Brain microvascular endothelial cell (primary cell): ENCODE data around the gene COPS4.

Experiments
- DNase-seq: peaks from one replicate; pipeline ENCODE4 v3.0.0-alpha.2; 2020
- H3K27ac ChIP-seq: fragments of 250-450 bp; sonication (Bioruptor Pico); 2 replicates; pipeline ENCODE4 v1.5.1; 2020; ENCODE audit warnings: mild to moderate bottlenecking, moderate library complexity
- H3K27me3 ChIP-seq: fragments of 250-450 bp; sonication (Bioruptor Pico); replicated peaks from 2 replicates; pipeline ENCODE4 v1.5.1; 2020; ENCODE audit warnings: mild to moderate bottlenecking
- H3K36me3 ChIP-seq: fragments of 250-450 bp; sonication (Bioruptor Pico); replicated peaks from 2 replicates; pipeline ENCODE4 v1.5.1; 2020; ENCODE audit warnings: mild to moderate bottlenecking
- H3K4me3 ChIP-seq: 2 replicates; pipeline ENCODE4 v1.5.1; 2011; ENCODE audit warnings: low read depth, mild to moderate bottlenecking, control low read depth, low read length, moderate library complexity
- in situ Hi-C: cut with HindIII; loops from 2 replicates; pipeline ENCODE4 v1.10.0; 2017; ENCODE audit warnings: low sequenced_read_pairs, low pct_ligation_motif_present
- TF ChIP-seq, protein P1 (sequence below): IDR thresholded peaks from 2 replicates; pipeline ENCODE4 v1.5.1; 2011; ENCODE audit warnings: low read depth, mild to moderate bottlenecking, moderate library complexity, low read length, control low read depth, inconsistent platforms; ENCODE audit errors: missing control alignments

COPS4 gene

GRCh38 chr4:83011689-83012199 lies 23.2 kb upstream of the COPS4 start:
- in situ Hi-C loops = no loop called here
- Histone ChIP-seq H3K27ac (no peak overlapping the region), H3K4me3 (peak overlapping the region; percentile 77), H3K27me3 (no peaks in the 10 kb centered on the region), H3K36me3 (no peaks in the 10 kb centered on the region)
- no peak for DNase-seq
- TF ChIP-seq, protein P1, sequence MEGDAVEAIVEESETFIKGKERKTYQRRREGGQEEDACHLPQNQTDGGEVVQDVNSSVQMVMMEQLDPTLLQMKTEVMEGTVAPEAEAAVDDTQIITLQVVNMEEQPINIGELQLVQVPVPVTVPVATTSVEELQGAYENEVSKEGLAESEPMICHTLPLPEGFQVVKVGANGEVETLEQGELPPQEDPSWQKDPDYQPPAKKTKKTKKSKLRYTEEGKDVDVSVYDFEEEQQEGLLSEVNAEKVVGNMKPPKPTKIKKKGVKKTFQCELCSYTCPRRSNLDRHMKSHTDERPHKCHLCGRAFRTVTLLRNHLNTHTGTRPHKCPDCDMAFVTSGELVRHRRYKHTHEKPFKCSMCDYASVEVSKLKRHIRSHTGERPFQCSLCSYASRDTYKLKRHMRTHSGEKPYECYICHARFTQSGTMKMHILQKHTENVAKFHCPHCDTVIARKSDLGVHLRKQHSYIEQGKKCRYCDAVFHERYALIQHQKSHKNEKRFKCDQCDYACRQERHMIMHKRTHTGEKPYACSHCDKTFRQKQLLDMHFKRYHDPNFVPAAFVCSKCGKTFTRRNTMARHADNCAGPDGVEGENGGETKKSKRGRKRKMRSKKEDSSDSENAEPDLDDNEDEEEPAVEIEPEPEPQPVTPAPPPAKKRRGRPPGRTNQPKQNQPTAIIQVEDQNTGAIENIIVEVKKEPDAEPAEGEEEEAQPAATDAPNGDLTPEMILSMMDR = no peak

DNA sequence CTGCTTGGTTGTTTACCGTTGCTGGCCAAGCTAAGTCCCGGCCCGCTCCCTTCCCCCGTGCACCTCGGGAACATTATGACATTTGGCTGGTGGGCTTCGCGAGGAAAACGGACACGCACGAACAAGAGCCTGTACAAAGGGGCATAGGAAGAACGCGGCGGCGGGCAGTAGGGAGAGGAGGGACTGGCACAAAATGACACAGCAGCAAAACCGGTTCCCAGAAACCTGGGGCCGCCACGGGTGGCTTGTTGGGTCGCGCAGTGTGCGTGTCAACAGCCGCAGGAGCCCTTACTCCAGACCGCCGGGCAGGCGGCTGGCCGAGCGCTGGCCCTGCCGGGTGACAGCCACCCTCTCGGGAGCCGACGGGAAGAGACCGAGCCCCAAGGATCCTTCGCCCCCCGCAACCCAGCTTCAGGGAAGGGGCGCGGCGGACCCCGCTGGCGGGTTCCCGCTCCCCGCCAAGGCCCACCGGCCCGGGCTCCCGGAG lies 22.7 kb upstream of the COPS4 start:
- in situ Hi-C loops = no loop called here
- DNase-seq = peak; percentile 16
- Histone ChIP-seq H3K36me3 (no peaks in the 10 kb centered on the region), H3K27me3 (no peaks in the 10 kb centered on the region), H3K27ac (peak overlapping the region; percentile 53), H3K4me3 (peak overlapping the region; percentile 77)
- TF ChIP-seq, protein P1 = no peak

GRCh38 chr4:83012687-83013419 lies 22.1 kb upstream of the COPS4 start:
- H3K36me3 ChIP-seq = no peaks in the 10 kb centered on the region
- peak; percentile 94 for DNase-seq
- no peaks in the 10 kb centered on the region for H3K27me3 ChIP-seq
- peak overlapping the region; percentile 74 for H3K27ac ChIP-seq
- TF ChIP-seq, protein P1 = peak; percentile 63
- peak overlapping the region; percentile 77 for H3K4me3 ChIP-seq
- in situ Hi-C loops = no loop called here

DNA sequence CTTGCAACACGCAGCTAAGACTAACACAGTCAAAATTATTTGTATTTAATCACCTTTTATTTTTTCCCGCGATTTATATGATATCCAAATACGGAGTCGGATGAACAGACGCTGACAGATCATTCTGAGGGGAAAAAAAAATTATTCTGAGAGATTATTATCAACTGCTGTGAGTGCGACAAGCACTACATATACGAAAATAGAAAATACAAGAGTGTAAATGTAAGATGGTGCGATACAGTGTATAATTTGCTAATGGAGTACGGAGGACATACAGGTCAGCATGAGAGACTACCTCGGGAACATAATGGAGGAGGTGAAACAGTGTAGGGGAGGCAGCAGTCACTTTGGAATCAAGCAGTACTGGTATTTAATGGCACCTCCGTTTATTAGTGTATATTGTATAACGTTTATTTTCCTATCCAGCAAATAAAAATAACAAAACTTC lies 21.5 kb upstream of the COPS4 start:
- Histone ChIP-seq H3K27ac (peak overlapping the region; percentile 74), H3K27me3 (no peaks in the 10 kb centered on the region), H3K36me3 (no peaks in the 10 kb centered on the region), H3K4me3 (peak overlapping the region; percentile 73)
- in situ Hi-C loops = no loop called here
- TF ChIP-seq, protein P1 = no peak
- DNase-seq = no peak

GRCh38 chr4:83013902-83014301 lies 21.1 kb upstream of the COPS4 start:
- in situ Hi-C loops = no loop called here
- no peak for DNase-seq
- Histone ChIP-seq H3K27me3 (no peaks in the 10 kb centered on the region), H3K4me3 (no peak overlapping the region), H3K27ac (peak overlapping the region; percentile 74), H3K36me3 (no peaks in the 10 kb centered on the region)
- TF ChIP-seq, protein P1 = no peak
